Stimulated activated CD4-positive, alpha-beta T cell treated with anti-CD3 and anti-CD28 coated beads, TNF-alpha, amount 100 ng/mL, for 1 hour (primary cell): ENCODE results near the gene FERMT2.

Source experiments
- DNase-seq, 3 donors: peaks; one replicate each; pipeline ENCODE4 v3.0.0-alpha.2; 2020; ENCODE audit warnings: low read depth in 3 of 3, low spot score in 1 of 3

Gene FERMT2

GRCh38 chr14:52902971-52903619, 47.8 kb downstream of the FERMT2 start:
- DNase-seq = no peak

- DNase-seq = no peak
These were observed 49.4 kb downstream of the FERMT2 start for GRCh38 chr14:52901357-52901980.

GRCh38 chr14:52900731-52901130, 50.1 kb downstream of the FERMT2 start:
- DNase-seq = no peak

- no peak for DNase-seq
These were observed 52.4 kb downstream of the FERMT2 start for GRCh38 chr14:52898496-52898895.

GRCh38 chr14:52895000-52895399, 55.9 kb downstream of the FERMT2 start:
- no peak for DNase-seq

GRCh38 chr14:52891800-52892199, 59.0 kb downstream of the FERMT2 start:
- no peak for DNase-seq

- no peak for DNase-seq
These were observed 61.7 kb downstream of the FERMT2 start for GRCh38 chr14:52888839-52889838.

- no peak for DNase-seq
These were observed 62.7 kb downstream of the FERMT2 start for GRCh38 chr14:52888159-52888558.

GRCh38 chr14:52885230-52885629, 65.6 kb downstream of the FERMT2 start:
- DNase-seq = no peak

GRCh38 chr14:52883658-52884057, 67.2 kb downstream of the FERMT2 start:
- DNase-seq = no peak

- DNase-seq = no peak
These were observed 68.0 kb downstream of the FERMT2 start for GRCh38 chr14:52882824-52883223.

- DNase-seq = no peak
These were observed 70.9 kb downstream of the FERMT2 start for GRCh38 chr14:52879958-52880357.

- no peak for DNase-seq
These were observed 71.9 kb downstream of the FERMT2 start for GRCh38 chr14:52878946-52879345.

- no peak for DNase-seq
These were observed 72.4 kb downstream of the FERMT2 start for GRCh38 chr14:52878469-52878868.

- no peak for DNase-seq
These were observed 73.2 kb downstream of the FERMT2 start for GRCh38 chr14:52877628-52878027.

- DNase-seq = no peak
These were observed 74.0 kb downstream of the FERMT2 start for GRCh38 chr14:52876806-52877205.

- DNase-seq = no peak
These were observed 74.5 kb downstream of the FERMT2 start for GRCh38 chr14:52876311-52876710.

GRCh38 chr14:52875707-52876106, 75.1 kb downstream of the FERMT2 start:
- DNase-seq = no peak

- DNase-seq = no peak
These were observed 76.5 kb downstream of the FERMT2 start for GRCh38 chr14:52874389-52874788.

- no peak for DNase-seq
These were observed 77.2 kb downstream of the FERMT2 start for GRCh38 chr14:52873694-52874093.

GRCh38 chr14:52873065-52873464, 77.8 kb downstream of the FERMT2 start:
- DNase-seq = no peak

GRCh38 chr14:52871606-52872005, 79.2 kb downstream of the FERMT2 start:
- DNase-seq = no peak
